ENCODE results near the gene FGD4.

FGD4 gene

GRCh38 chr12:32544893-32545292 is 145.5 kb downstream of the FGD4 start:
- no peak for TF ChIP-seq CTCF (IDR thresholded peaks at IDR 0.05; ENCODE audit: insufficient read depth, missing control alignments)
- DNase-seq (ENCODE audit: insufficient read length, low spot score) (no peak), FAIRE-seq (no peak)

- no peak for TF ChIP-seq CTCF (IDR thresholded peaks at IDR 0.05; ENCODE audit: insufficient read depth, missing control alignments)
- DNase-seq (ENCODE audit: insufficient read length, low spot score): no peak
- FAIRE-seq: no peak
Measured at GRCh38 chr12:32545413-32545980, 146.1 kb downstream of the FGD4 start.

GRCh38 chr12:32546272-32546671 is 146.9 kb downstream of the FGD4 start:
- TF ChIP-seq CTCF (IDR thresholded peaks at IDR 0.05; ENCODE audit: insufficient read depth, missing control alignments): no peak
- DNase-seq (ENCODE audit: insufficient read length, low spot score) (no peak), FAIRE-seq (no peak)

GRCh38 chr12:32548691-32549281 is 149.4 kb downstream of the FGD4 start:
- TF ChIP-seq CTCF (IDR thresholded peaks at IDR 0.05; ENCODE audit: insufficient read depth, missing control alignments): no peak
- no peak for FAIRE-seq
- DNase-seq (ENCODE audit: insufficient read length, low spot score): no peak

- no peak for FAIRE-seq
- no peak for DNase-seq (ENCODE audit: insufficient read length, low spot score)
- TF ChIP-seq CTCF (IDR thresholded peaks at IDR 0.05; ENCODE audit: insufficient read depth, missing control alignments): no peak
Measured at GRCh38 chr12:32549675-32550079, 150.3 kb downstream of the FGD4 start.

GRCh38 chr12:32551058-32551457 is 151.7 kb downstream of the FGD4 start:
- no peak for FAIRE-seq
- DNase-seq (ENCODE audit: insufficient read length, low spot score): no peak
- no peak for TF ChIP-seq CTCF (IDR thresholded peaks at IDR 0.05; ENCODE audit: insufficient read depth, missing control alignments)

GRCh38 chr12:32558903-32559302 is 159.5 kb downstream of the FGD4 start:
- no peak for FAIRE-seq
- no peak for TF ChIP-seq CTCF (IDR thresholded peaks at IDR 0.05; ENCODE audit: insufficient read depth, missing control alignments)
- no peak for DNase-seq (ENCODE audit: insufficient read length, low spot score)
